GM12878 (cell line): ENCODE results near the gene HCRTR2. TPM values are rescaled to one million over a fixed set of nuclear protein-coding genes. Genes with fewer than 3 reads are reported as not detected.

Experiments used
- polyA plus RNA-seq, 11 experiments: library from polyadenylated mRNA; depleted of rRNA in 4 of 11; unstranded in 6 of 11; stranded (reverse) in 5 of 11; fragments of >200 nt; fragmentation: Nextera tagmentation in 4 of 11; fragmentation: Illumina TruSeq in 1 of 11; extraction: Ambion mirVana in 4 of 11; extraction: Trizol in 1 of 11; gene quantifications; 1 replicate in 1 of 11; 2 replicates in 10 of 11; pipeline versions ENCODE4 v1.2.1 to v1.2.3, GENCODE V29; 2011 to 2016; ENCODE audit warnings: inconsistent platforms in 2 of 11, missing spikeins in 2 of 11, low read depth in 1 of 11
- total RNA-seq, 4 experiments: library from RNA; depleted of rRNA in 3 of 4; stranded (reverse); fragments of >200 nt in 3 of 4; fragmentation: Illumina TruSeq in 1 of 4; extraction: Trizol in 1 of 4; gene quantifications; 2 replicates each; pipeline versions ENCODE4 v1.2.1 to v1.2.3, GENCODE V29; 2013 to 2021

The HCRTR2 gene
- total and polyA plus RNA-seq, 10 of the 15 experiments (the other 5 are each of a cell fraction or from before 2014, with no cell fraction given), result not detected

Other genes with a start within 250 kb of the HCRTR2 start
- gene GFRAL, start 153.0 kb downstream of the HCRTR2 start, total RNA-seq (2014; rRNA removed), result not detected in 2 replicates
- not detected in 2 replicates for gene GFRAL, start 153.0 kb downstream of the HCRTR2 start, total RNA-seq (2014; rRNA removed; fragmentation: Illumina TruSeq; extraction: Trizol)
- gene GFRAL, start 153.0 kb downstream of the HCRTR2 start, total RNA-seq (2021), result not detected in 2 replicates
- gene GFRAL, start 153.0 kb downstream of the HCRTR2 start, polyA plus RNA-seq (2011; rRNA removed), result not detected in 2 replicates
- gene GFRAL, start 153.0 kb downstream of the HCRTR2 start, polyA plus RNA-seq (2014; fragmentation: Illumina TruSeq; extraction: Trizol), result not detected in 2 replicates
- not detected for gene GFRAL, start 153.0 kb downstream of the HCRTR2 start, polyA plus RNA-seq (2014; fragmentation: Nextera tagmentation; extraction: Ambion mirVana)
- gene GFRAL, start 153.0 kb downstream of the HCRTR2 start, polyA plus RNA-seq (2014; rRNA removed), result not detected in 2 replicates
- gene GFRAL, start 153.0 kb downstream of the HCRTR2 start, polyA plus RNA-seq (2016; fragmentation: Nextera tagmentation; extraction: Ambion mirVana), result not detected